ENCODE results near the gene LIPC. TPM values are rescaled to one million over a fixed set of nuclear protein-coding genes. Genes with fewer than 3 reads are reported as not detected.

The LIPC gene
- total RNA-seq, 1 experiment from 2014 or later: not detected

GRCh38 chr15:58392141-58392540 lies 39.6 kb upstream of the LIPC start:
- no peak overlapping the region for H3K27ac Mint-ChIP-seq
- ATAC-seq: no peak
- no peaks in the 10 kb centered on the region for H3K9me3 Mint-ChIP-seq
- ChIA-PET CTCF (no interaction called here), POLR2A (no interaction called here)
- H3K4me3 Mint-ChIP-seq: no peak overlapping the region
- H3K36me3 Mint-ChIP-seq: no peaks in the 10 kb centered on the region
- no peak for DNase-seq (ENCODE audit: low spot score)
- TF ChIP-seq NR2C2 (CRISPR knock-in tag; IDR thresholded peaks at IDR 0.05) (no peak), NFATC4 (CRISPR knock-in tag; IDR thresholded peaks at IDR 0.05) (no peak), ATF1 (CRISPR knock-in tag; IDR thresholded peaks at IDR 0.05) (no peak), PRDM15 (CRISPR knock-in tag; IDR thresholded peaks at IDR 0.05) (no peak), OVOL2 (CRISPR knock-in tag; IDR thresholded peaks at IDR 0.05; ENCODE audit: borderline replicate concordance) (no peak)
- peaks cover 10% of the 10 kb centered on the region for H3K4me1 Mint-ChIP-seq
- H3K27me3 Mint-ChIP-seq (ENCODE audit: low read depth): no peaks in the 10 kb centered on the region; the same call in 1 of the 2 replicates

- ChIA-PET CTCF (no interaction called here), POLR2A (no interaction called here)
- H3K4me1 Mint-ChIP-seq: peaks cover 10% of the 10 kb centered on the region
- no peak overlapping the region for H3K27ac Mint-ChIP-seq
- no peak overlapping the region for H3K4me3 Mint-ChIP-seq
- TF ChIP-seq CDX4 (CRISPR knock-in tag; IDR thresholded peaks at IDR 0.05; ENCODE audit: borderline replicate concordance) (no peak), ZNF423 (CRISPR knock-in tag; IDR thresholded peaks at IDR 0.05) (no peak), MYBL2 (CRISPR knock-in tag; IDR thresholded peaks at IDR 0.05) (no peak), PRRX2 (CRISPR knock-in tag; IDR thresholded peaks at IDR 0.05) (no peak), NR2C2 (CRISPR knock-in tag; IDR thresholded peaks at IDR 0.05) (no peak), MAX (CRISPR knock-in tag; IDR thresholded peaks at IDR 0.05) (no peak), ATF1 (CRISPR knock-in tag; IDR thresholded peaks at IDR 0.05) (no peak), OVOL2 (CRISPR knock-in tag; IDR thresholded peaks at IDR 0.05; ENCODE audit: borderline replicate concordance) (no peak), E2F1 (CRISPR knock-in tag; IDR thresholded peaks at IDR 0.05) (no peak), STAT6 (CRISPR knock-in tag; conservative IDR thresholded peaks at IDR 0.05; ENCODE audit: low read depth) (no peak)
- TF ChIP-seq, protein P1, sequence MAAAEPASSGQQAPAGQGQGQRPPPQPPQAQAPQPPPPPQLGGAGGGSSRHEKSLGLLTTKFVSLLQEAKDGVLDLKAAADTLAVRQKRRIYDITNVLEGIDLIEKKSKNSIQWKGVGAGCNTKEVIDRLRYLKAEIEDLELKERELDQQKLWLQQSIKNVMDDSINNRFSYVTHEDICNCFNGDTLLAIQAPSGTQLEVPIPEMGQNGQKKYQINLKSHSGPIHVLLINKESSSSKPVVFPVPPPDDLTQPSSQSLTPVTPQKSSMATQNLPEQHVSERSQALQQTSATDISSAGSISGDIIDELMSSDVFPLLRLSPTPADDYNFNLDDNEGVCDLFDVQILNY (CRISPR knock-in tag; IDR thresholded peaks at IDR 0.05): no peak
- TF ChIP-seq, protein P2, sequence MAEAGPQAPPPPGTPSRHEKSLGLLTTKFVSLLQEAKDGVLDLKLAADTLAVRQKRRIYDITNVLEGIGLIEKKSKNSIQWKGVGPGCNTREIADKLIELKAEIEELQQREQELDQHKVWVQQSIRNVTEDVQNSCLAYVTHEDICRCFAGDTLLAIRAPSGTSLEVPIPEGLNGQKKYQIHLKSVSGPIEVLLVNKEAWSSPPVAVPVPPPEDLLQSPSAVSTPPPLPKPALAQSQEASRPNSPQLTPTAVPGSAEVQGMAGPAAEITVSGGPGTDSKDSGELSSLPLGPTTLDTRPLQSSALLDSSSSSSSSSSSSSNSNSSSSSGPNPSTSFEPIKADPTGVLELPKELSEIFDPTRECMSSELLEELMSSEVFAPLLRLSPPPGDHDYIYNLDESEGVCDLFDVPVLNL (CRISPR knock-in tag; IDR thresholded peaks at IDR 0.05; ENCODE audit: borderline replicate concordance, low read depth): no peak
- DNase-seq (ENCODE audit: low spot score) (no peak), ATAC-seq (no peak)
- no peaks in the 10 kb centered on the region for H3K9me3 Mint-ChIP-seq
- H3K36me3 Mint-ChIP-seq: no peaks in the 10 kb centered on the region
- no peaks in the 10 kb centered on the region; the same call in 1 of the 2 replicates for H3K27me3 Mint-ChIP-seq (ENCODE audit: low read depth)
These were observed 39.1 kb upstream of the LIPC start for GRCh38 chr15:58392611-58393161.
